HG02973 (cell line): ENCODE data around the gene MAD1L1.

ENCODE experiments used
- ATAC-seq: cut with Tn5 transposase; IDR thresholded peaks from one replicate; pipeline ENCODE4 v1.9.1; 2021; ENCODE audit warnings: moderate library complexity; ENCODE audit not compliant: unreplicated experiment

MAD1L1 gene

DNA sequence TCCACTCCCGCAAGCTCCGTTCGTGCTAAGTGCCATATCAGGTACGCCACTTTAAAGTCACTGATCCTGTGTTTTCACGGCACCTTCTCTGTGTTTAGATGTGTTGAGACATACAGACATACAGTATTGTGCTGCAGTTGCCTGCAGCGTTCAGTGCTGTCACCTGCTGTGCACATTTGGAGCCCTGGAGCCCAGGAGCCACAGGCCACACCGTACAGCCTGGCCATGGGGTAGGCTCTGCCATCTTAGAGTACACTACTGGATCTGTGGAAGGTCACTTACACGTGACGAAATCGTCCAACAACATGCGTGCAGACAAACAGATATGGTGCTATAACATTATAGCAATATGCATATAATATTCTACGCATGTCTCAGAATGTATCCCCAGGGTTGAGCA lies 451.4 kb downstream of the MAD1L1 start:
- ATAC-seq, result no peak

DNA sequence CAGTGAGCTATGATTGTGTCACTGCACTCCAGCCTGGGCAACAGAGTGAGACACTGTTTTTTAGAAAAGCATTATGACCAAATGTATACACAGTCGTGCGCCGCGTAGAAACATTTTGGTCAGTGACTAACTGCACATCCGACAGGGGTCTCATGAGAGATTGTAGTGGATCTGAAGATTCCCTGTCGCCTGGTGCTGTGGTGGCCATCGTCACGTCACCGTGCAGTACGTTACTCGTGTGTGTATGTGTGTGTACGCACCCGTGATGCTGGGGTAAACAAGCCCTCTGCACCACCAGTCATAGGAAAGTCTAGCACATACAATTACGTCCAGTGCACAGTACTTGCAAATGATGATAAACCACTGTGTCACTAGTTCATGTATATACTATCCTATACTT lies 453.3 kb downstream of the MAD1L1 start:
- no peak for ATAC-seq

DNA sequence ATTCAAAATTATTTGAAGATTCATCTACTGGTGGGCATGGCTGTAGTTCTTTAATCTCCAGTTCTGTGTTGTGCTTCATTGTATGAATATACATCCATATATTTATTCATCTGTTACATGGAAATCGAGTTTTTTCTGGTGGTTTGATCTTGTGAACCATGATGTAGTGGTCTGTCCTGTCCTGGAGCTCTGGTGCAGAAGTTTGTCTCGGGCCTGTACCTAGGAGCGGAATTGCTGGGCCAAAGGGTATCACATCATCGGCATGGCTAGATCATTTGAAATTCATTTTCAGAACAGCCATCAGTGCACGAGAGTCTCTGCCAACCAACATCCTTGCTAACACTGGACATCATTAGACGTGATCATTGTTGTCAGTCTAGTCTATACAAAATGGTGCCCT lies 455.6 kb downstream of the MAD1L1 start:
- ATAC-seq, result no peak

DNA sequence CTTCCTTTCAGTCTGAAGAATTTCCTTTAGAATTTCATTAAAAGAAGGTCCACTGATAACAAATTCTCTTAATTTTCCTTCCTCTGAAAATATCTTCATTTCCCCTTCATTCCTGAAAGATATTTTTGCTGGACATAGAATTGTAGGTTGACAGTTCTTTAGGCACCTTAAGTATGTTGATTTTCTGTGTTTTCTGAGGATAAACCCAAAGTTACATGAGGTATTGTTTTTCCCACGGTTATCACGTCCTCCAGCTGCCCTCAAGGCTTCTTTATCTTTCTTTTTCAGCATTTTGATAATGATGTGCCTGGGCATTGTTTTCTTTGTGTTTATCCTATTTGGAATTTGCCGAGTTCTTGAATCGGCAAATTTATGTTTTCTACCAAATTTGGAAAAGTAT lies 457.4 kb downstream of the MAD1L1 start:
- ATAC-seq, result no peak

DNA sequence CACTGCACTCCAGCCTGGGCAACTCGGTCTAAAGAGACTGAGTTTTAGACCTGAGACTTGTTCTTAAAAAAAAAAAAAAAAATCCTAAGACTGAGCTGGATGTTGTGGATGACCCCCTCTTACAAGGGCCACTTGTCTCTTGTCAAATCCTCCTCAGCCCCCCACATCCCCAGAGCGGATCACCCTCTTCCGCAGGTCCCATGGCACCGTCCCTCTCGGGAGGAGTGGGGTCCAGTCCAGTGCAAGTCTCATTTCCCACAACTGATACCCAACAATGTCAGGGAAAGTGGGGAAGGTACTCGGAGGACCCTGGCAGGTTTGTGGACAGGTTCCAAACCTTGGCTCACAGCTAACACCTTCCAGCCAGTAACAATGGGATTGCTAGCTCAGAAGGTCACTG lies 462.4 kb downstream of the MAD1L1 start:
- no peak for ATAC-seq

DNA sequence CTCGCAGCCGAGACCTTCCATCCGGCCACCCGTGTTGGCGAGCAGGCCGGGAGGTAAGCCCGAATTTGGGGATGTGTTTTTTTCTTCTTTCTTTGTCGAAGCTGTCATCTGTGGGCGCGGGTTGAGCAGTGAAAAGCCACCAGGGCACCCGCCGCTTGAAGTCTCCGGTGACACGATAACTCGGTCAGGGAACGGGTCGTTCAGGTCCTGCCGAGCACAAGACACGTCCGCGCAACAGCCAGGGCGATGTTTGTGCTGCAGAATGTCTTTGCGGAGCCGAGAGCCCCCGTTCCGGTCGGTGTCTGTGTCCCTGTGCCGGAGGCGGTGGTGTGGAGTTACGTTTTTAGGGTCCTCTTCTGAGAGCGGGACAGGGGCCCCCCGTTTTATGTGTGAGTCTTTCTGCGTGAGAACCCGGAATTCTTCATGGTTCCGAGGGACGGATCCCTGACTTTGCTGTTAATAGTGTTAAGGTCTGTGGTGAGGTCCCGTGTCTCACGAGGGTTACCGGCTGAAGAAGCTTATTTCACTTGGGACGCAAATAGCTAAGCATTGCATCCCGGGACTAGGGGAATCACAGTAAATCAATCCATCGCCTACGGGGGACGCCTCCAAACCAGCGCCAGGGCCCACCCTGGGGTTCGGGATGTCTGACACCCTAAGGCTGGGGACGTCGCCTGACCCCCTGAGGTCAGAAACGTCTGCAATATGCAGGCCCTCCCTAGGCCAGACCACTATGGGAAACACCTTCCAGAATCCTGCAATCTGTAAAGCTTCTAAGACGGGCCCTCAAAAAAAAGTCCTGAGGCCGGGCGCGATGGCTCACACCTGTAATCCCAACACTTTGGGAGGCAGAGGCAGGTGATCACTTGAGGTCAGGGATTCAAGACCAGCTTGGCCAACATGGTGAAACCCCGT lies 463.2 kb downstream of the MAD1L1 start:
- ATAC-seq, result no peak

DNA sequence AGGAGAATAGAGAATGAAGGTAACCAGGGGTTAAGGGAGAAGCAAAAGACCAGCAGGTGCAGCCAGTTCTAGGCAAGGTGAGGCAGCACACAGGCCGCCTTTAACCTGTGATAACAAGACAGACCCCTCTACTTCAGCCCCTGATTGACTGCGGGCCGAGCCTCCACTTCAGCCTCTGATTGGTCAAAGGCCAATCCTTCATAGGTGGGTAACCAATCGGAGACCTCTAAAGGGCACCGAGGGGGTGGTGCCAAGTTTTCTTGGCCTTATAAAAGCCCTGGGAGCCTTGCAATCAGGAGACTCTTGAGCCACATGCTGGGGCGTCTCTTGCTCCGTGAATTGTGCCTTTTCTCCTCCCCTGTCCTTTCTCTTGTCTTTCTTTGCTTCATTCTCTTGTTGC lies 463.9 kb downstream of the MAD1L1 start:
- no peak for ATAC-seq

DNA sequence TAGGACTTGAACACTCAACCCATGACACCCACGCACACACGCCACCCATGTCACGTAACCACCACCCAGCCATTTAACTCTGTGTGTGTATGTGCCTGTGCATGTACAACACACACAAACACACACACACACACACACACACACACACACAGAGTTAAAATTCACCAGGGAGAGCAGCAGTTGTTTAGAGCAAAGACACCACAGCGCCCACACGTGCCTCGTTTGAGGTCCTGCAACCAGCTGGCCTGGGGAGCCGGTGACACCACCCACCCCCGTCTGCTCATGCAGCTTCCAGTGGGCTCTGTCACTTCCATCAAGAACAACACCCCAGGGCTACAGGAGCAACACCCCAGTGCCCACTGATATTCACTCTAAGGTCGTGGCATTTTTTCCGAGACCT lies 465.2 kb downstream of the MAD1L1 start:
- ATAC-seq, result no peak
